PC-3 (cell line): Measurements from ENCODE around the gene C17orf78. TPM values are rescaled to one million over a fixed set of nuclear protein-coding genes. Genes with fewer than 3 reads are reported as not detected.

Source experiments
- ATAC-seq: fragments of 200-7000 bp; cut with Tn5 transposase; 2 replicates; pipeline ENCODE4 v1.9.1; 2020; ENCODE audit warnings: mild to moderate bottlenecking, moderate library complexity
- BruUV-seq: library from RNA; stranded (reverse); fragments of 400-500 nt; replicated peaks from 2 replicates; lab custom pipeline; 2021; lab: Mats Ljungman, UMichigan
- CTCF ChIA-PET: fragments of 300-600 bp; sonication (Branson Sonifier 250); formaldehyde crosslinking; loops from one replicate; lab custom pipeline; 2022; ENCODE audit warnings: antibody characterized with exemption; lab: Charles Lee
- POLR2A ChIA-PET: fragments of 300-600 bp; sonication (Branson Sonifier 250); formaldehyde crosslinking; loops from one replicate; lab custom pipeline; 2022; ENCODE audit warnings: antibody characterized with exemption; ENCODE audit not compliant: unreplicated experiment; lab: Charles Lee
- DNase-seq: peaks from one replicate; pipeline ENCODE4 v3.0.0-alpha.2; 2015
- H2AFZ ChIP-seq: fragments of 300-600 bp; sonication (generic); 2 replicates; pipeline ENCODE4 v1.6.0; 2016; ENCODE audit warnings: antibody characterized with exemption, low read length
- H3F3A ChIP-seq: fragments of 300-600 bp; sonication (generic); one replicate; pipeline ENCODE4 v1.6.0; 2017; ENCODE audit warnings: antibody characterized with exemption, low read length, control low read depth, mild to moderate bottlenecking; ENCODE audit not compliant: unreplicated experiment
- H3K27ac ChIP-seq: fragments of 300-600 bp; sonication (generic); 2 replicates; pipeline ENCODE4 v1.5.1; 2016; ENCODE audit warnings: mild to moderate bottlenecking, low read length
- H3K27me3 ChIP-seq: fragments of 300-600 bp; sonication (generic); 2 replicates; pipeline ENCODE4 v1.6.1; 2016; ENCODE audit warnings: low read length, mixed read lengths
- H3K36me3 ChIP-seq: fragments of 300-600 bp; sonication (generic); 2 replicates; pipeline ENCODE4 v1.6.1; 2016; ENCODE audit warnings: low read depth, mixed run types, low read length, mixed read lengths
- H3K4me1 ChIP-seq: fragments of 300-600 bp; sonication (generic); 2 replicates; pipeline ENCODE4 v1.5.1; 2016; ENCODE audit warnings: low read length; ENCODE audit not compliant: insufficient read depth
- H3K4me2 ChIP-seq: fragments of 300-600 bp; sonication (generic); 2 replicates; pipeline ENCODE4 v1.6.0; 2016; ENCODE audit warnings: low read length
- H3K4me3 ChIP-seq: fragments of 300-600 bp; sonication (generic); 2 replicates; pipeline ENCODE4 v1.5.1; 2016; ENCODE audit warnings: mild to moderate bottlenecking, low read length, mixed read lengths
- H3K79me2 ChIP-seq: fragments of 300-600 bp; sonication (generic); 2 replicates; pipeline ENCODE4 v1.6.1; 2017; ENCODE audit warnings: low read length, mixed read lengths
- H3K9ac ChIP-seq: fragments of 300-600 bp; sonication (generic); 2 replicates; pipeline ENCODE4 v1.6.0; 2016; ENCODE audit warnings: mild to moderate bottlenecking, low read length
- H3K9me2 ChIP-seq: fragments of 300-600 bp; sonication (generic); replicated peaks from 2 replicates; pipeline ENCODE4 v1.6.1; 2016; ENCODE audit warnings: mixed run types, low read length, mixed read lengths
- H3K9me3 ChIP-seq: fragments of 300-600 bp; sonication (generic); 2 replicates; pipeline ENCODE4 v1.6.1; 2016; ENCODE audit warnings: low read length, mixed read lengths
- H4K20me1 ChIP-seq: fragments of 300-600 bp; sonication (generic); 2 replicates; pipeline ENCODE4 v1.6.1; 2016; ENCODE audit warnings: low read length, mixed read lengths
- CTCF ChIP-seq: fragments of 300-600 bp; sonication (generic); conservative IDR thresholded peaks from 2 replicates; pipeline ENCODE4 v1.5.1; 2017; ENCODE audit warnings: antibody characterized with exemption, low read depth, mild to moderate bottlenecking, low read length
- EZH2 ChIP-seq: fragments of 300-600 bp; sonication (generic); IDR thresholded peaks from one replicate; pipeline ENCODE4 v1.6.1; 2017; ENCODE audit warnings: antibody characterized with exemption, mild to moderate bottlenecking, low read length; ENCODE audit not compliant: unreplicated experiment
- EZH2phosphoT487 ChIP-seq: fragments of 300-600 bp; sonication (generic); IDR thresholded peaks from 2 replicates; pipeline ENCODE4 v1.6.1; 2018; ENCODE audit warnings: mild to moderate bottlenecking, antibody characterized with exemption, low read length, borderline replicate concordance
- intact Hi-C: fragments of 100-400 bp; cut with micrococcal nuclease; formaldehyde crosslinking; loops from 2 replicates; pipeline ENCODE4 v1.9.0; 2023
- total RNA-seq: library from RNA; depleted of rRNA; stranded (reverse); fragments of >200 nt; gene quantifications from 2 replicates; pipeline ENCODE4 v1.2.3, GENCODE V29; 2014

The C17orf78 gene
- total RNA-seq, 1 experiment from 2014 or later, result not detected

- H3K9ac ChIP-seq, result no peak overlapping the region
- ATAC-seq (no peak), DNase-seq (no peak)
- H3K9me3 ChIP-seq, result no peaks in the 10 kb centered on the region
- ChIA-PET CTCF (no interaction called here), POLR2A (no interaction called here)
- no peaks in the 10 kb centered on the region for H3F3A ChIP-seq
- no peak overlapping the region for H2AFZ ChIP-seq
- H3K4me3 ChIP-seq, result no peak overlapping the region
- BruUV-seq, result no TSS peak
- no peaks in the 10 kb centered on the region for H4K20me1 ChIP-seq
- TF ChIP-seq CTCF, result no peak
- no peak for TF ChIP-seq EZH2phosphoT487
- TF ChIP-seq EZH2, result no peak
- no peaks in the 10 kb centered on the region for H3K27me3 ChIP-seq
- H3K4me2 ChIP-seq, result no peak overlapping the region
- no peaks in the 10 kb centered on the region for H3K36me3 ChIP-seq
- no peak overlapping the region for H3K27ac ChIP-seq
- no peaks in the 10 kb centered on the region for H3K9me2 ChIP-seq
- intact Hi-C loops, result no loop called here
- H3K79me2 ChIP-seq, result no peaks in the 10 kb centered on the region
- peaks cover under 1% of the 10 kb centered on the region; the same call in 1 of the 2 replicates for H3K4me1 ChIP-seq
Observed at GRCh38 chr17:37365589-37365988, 10.2 kb upstream of the C17orf78 start.

- Histone ChIP-seq H3K27me3 (no peaks in the 10 kb centered on the region), H3K9me3 (no peaks in the 10 kb centered on the region), H3K9me2 (no peaks in the 10 kb centered on the region), H3K4me2 (no peak overlapping the region), H3K27ac (no peak overlapping the region), H3F3A (no peaks in the 10 kb centered on the region), H3K79me2 (no peaks in the 10 kb centered on the region), H3K36me3 (no peaks in the 10 kb centered on the region), H3K4me1 (no peaks in the 10 kb centered on the region), H2AFZ (no peak overlapping the region), H3K9ac (no peak overlapping the region), H3K4me3 (no peak overlapping the region), H4K20me1 (no peaks in the 10 kb centered on the region)
- POLR2A ChIA-PET, result no interaction called here
- ATAC-seq (no peak), DNase-seq (no peak)
- CTCF ChIA-PET, result no interaction called here
- intact Hi-C loops, result no loop called here
- TF ChIP-seq EZH2, result no peak
- no peak for TF ChIP-seq EZH2phosphoT487
- no peak for TF ChIP-seq CTCF
- BruUV-seq, result no TSS peak
Observed at GRCh38 chr17:37368577-37368976, 7.2 kb upstream of the C17orf78 start.

- Histone ChIP-seq H3K4me3 (no peak overlapping the region), H3K4me1 (no peaks in the 10 kb centered on the region), H3K9me2 (no peaks in the 10 kb centered on the region), H2AFZ (peak overlapping the region; percentile 70; the same call in 1 of the 2 replicates), H4K20me1 (no peaks in the 10 kb centered on the region), H3K9ac (no peak overlapping the region), H3K4me2 (no peak overlapping the region), H3K9me3 (no peaks in the 10 kb centered on the region), H3K27me3 (no peaks in the 10 kb centered on the region), H3F3A (no peaks in the 10 kb centered on the region), H3K79me2 (no peaks in the 10 kb centered on the region), H3K27ac (no peak overlapping the region), H3K36me3 (no peaks in the 10 kb centered on the region)
- DNase-seq (peak; percentile 83), ATAC-seq (peak; percentile 86)
- ChIA-PET POLR2A (interaction anchor here (0.6 kb wide), 1 partner anchor 103 kb away, joined by 3 read pairs; no protein-coding TSS in a partner anchor), CTCF (interaction anchor here (0.5 to 1.0 kb wide), 12 partner anchors 15 to 236 kb away, joined by 3 to 13 read pairs (median 4); no protein-coding TSS in a partner anchor)
- no peak for TF ChIP-seq EZH2
- TF ChIP-seq CTCF, result peak; percentile 97
- no peak for TF ChIP-seq EZH2phosphoT487
- intact Hi-C loops, result loop anchor here (1.0 kb wide), 1 partner anchor 24 kb away; no protein-coding TSS in a partner anchor
- BruUV-seq, result no TSS peak
Observed at GRCh38 chr17:37373530-37374159, 2.1 kb upstream of the C17orf78 start.
